Uterus (tissue), 2 donors: Measurements from ENCODE around the gene GABRB1.

ENCODE experiments used
- POLR2A ChIP-seq, 2 donors: fragments of 450-650 bp; IDR thresholded peaks; one replicate each; pipeline ENCODE4 v1.6.1; 2016; ENCODE audit warnings: antibody characterized with exemption in 2 of 2, mild to moderate bottlenecking in 1 of 2, moderate library complexity in 1 of 2
- TF ChIP-seq, protein P1 (sequence below), 4 experiments: fragments of 200-600 bp in 2 of 4; fragments of 450-650 bp in 2 of 4; sonication (generic) in 2 of 4; IDR thresholded peaks; one replicate each; pipeline ENCODE4 v1.5.1; 2016 to 2019; ENCODE audit warnings: antibody characterized with exemption in 4 of 4, mild to moderate bottlenecking in 2 of 4, moderate library complexity in 1 of 4

DNA sequence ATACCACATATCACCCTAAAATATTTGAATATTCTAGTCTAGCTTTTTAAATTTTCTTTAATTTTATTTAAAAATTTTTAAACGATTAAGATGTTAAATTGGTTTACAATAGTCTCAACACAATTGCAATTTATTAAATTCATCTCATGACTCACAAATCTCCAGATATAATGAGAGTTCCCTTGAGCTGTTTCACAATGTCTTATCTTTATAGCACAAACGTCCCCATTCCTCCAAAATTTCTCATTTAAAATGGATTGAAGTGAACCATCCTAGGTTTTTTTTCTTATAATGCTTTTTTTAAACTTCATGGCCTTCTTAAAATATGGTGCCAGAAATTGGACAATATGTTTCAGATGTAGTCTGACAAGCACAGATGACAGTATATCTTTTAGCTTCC lies 204.4 kb downstream of the GABRB1 start:
- TF ChIP-seq, protein P1, sequence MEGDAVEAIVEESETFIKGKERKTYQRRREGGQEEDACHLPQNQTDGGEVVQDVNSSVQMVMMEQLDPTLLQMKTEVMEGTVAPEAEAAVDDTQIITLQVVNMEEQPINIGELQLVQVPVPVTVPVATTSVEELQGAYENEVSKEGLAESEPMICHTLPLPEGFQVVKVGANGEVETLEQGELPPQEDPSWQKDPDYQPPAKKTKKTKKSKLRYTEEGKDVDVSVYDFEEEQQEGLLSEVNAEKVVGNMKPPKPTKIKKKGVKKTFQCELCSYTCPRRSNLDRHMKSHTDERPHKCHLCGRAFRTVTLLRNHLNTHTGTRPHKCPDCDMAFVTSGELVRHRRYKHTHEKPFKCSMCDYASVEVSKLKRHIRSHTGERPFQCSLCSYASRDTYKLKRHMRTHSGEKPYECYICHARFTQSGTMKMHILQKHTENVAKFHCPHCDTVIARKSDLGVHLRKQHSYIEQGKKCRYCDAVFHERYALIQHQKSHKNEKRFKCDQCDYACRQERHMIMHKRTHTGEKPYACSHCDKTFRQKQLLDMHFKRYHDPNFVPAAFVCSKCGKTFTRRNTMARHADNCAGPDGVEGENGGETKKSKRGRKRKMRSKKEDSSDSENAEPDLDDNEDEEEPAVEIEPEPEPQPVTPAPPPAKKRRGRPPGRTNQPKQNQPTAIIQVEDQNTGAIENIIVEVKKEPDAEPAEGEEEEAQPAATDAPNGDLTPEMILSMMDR (IDR thresholded peaks at IDR 0.05), result no peak
- no peak for TF ChIP-seq POLR2A (IDR thresholded peaks at IDR 0.05)
